K562 (cell line): ENCODE data around the gene PUSL1. TPM values are rescaled to one million over a fixed set of nuclear protein-coding genes. Genes with fewer than 3 reads are reported as not detected.

Source experiments
- CHD1 ChIP-seq: fragments of 200-600 bp; sonication (generic); IDR thresholded peaks from one replicate; pipeline ENCODE4 v1.6.1; 2012; ENCODE audit warnings: mild to moderate bottlenecking, moderate library complexity, low read length, inconsistent platforms
- COPS2 ChIP-seq: fragments of 450-650 bp; conservative IDR thresholded peaks from 2 replicates; pipeline ENCODE4 v1.6.1; 2016; ENCODE audit warnings: mild to moderate bottlenecking, moderate library complexity
- DPF2 ChIP-seq: fragments of 450-650 bp; IDR thresholded peaks from 2 replicates; pipeline ENCODE4 v1.6.1; 2016
- E2F4 ChIP-seq: sonication (generic); formaldehyde crosslinking; IDR thresholded peaks from 2 replicates; pipeline ENCODE4 v1.8.0; 2022; ENCODE audit warnings: mild to moderate bottlenecking, low read depth, missing genetic modification reagents
- FOXJ3 ChIP-seq: sonication (generic); formaldehyde crosslinking; IDR thresholded peaks from 2 replicates; pipeline ENCODE4 v1.4.0; 2020; ENCODE audit warnings: mild to moderate bottlenecking, missing genetic modification reagents
- FOXP1 ChIP-seq: sonication (generic); formaldehyde crosslinking; IDR thresholded peaks from 2 replicates; pipeline ENCODE4 v1.8.0; 2022; ENCODE audit warnings: mild to moderate bottlenecking, missing genetic modification reagents
- HOMEZ ChIP-seq: fragments of 250-450 bp; sonication (Bioruptor Pico); IDR thresholded peaks from 2 replicates; pipeline ENCODE4 v1.4.0; 2020; ENCODE audit warnings: mild to moderate bottlenecking, moderate library complexity
- MEF2A ChIP-seq: IDR thresholded peaks from 2 replicates; pipeline ENCODE4 v1.6.1; 2011; ENCODE audit warnings: low read depth, mild to moderate bottlenecking, low read length, moderate library complexity; ENCODE audit not compliant: control insufficient read depth
- MXD1 ChIP-seq: fragments of 250-450 bp; sonication (Bioruptor Pico); IDR thresholded peaks from 2 replicates; pipeline ENCODE4 v1.8.0; 2021; ENCODE audit warnings: borderline replicate concordance, mild to moderate bottlenecking, moderate library complexity; ENCODE audit not compliant: poor library complexity, severe bottlenecking
- OTX1 ChIP-seq: fragments of 450-650 bp; formaldehyde crosslinking; IDR thresholded peaks from 2 replicates; pipeline ENCODE4 v1.4.0; 2022; ENCODE audit warnings: mild to moderate bottlenecking
- POLR2G ChIP-seq: fragments of 200-400 bp; formaldehyde crosslinking; IDR thresholded peaks from 2 replicates; pipeline ENCODE4 v1.6.1; 2017; ENCODE audit warnings: low read depth, mild to moderate bottlenecking, antibody characterized with exemption, low read length, moderate library complexity
- REST ChIP-seq, 2 experiments: fragments of 450-650 bp; formaldehyde crosslinking in 1 of 2; IDR thresholded peaks; 2 replicates each; pipeline versions ENCODE4 v1.4.0 to v1.6.1; 2014 to 2020; ENCODE audit warnings: mild to moderate bottlenecking in 2 of 2, borderline replicate concordance in 1 of 2, low read depth in 1 of 2
- ZNF232 ChIP-seq: sonication (generic); formaldehyde crosslinking; IDR thresholded peaks from 2 replicates; pipeline ENCODE4 v1.8.0; 2022; ENCODE audit warnings: mild to moderate bottlenecking, missing genetic modification reagents
- ZNF79 ChIP-seq: fragments of 250-450 bp; sonication (Bioruptor Pico); IDR thresholded peaks from 2 replicates; pipeline ENCODE4 v1.4.0; 2020; ENCODE audit warnings: low read depth, mild to moderate bottlenecking, moderate library complexity
- polyA plus RNA-seq, 8 experiments: library from polyadenylated mRNA; depleted of rRNA in 4 of 8; stranded (reverse) in 5 of 8; unstranded in 3 of 8; fragments of >200 nt; fragmentation: Nextera tagmentation in 2 of 8; fragmentation: Illumina TruSeq in 1 of 8; extraction: Ambion mirVana in 2 of 8; extraction: Trizol in 1 of 8; gene quantifications; 2 replicates each; pipeline versions ENCODE4 v1.2.1 to v1.2.3, GENCODE V29; 2011 to 2014; ENCODE audit warnings: inconsistent platforms in 1 of 8, missing spikeins in 1 of 8
- total RNA-seq, 7 experiments: library from RNA; depleted of rRNA in 6 of 7; stranded (reverse); fragments of >200 nt in 6 of 7; fragmentation: Illumina TruSeq in 2 of 7; extraction: Trizol in 2 of 7; gene quantifications; 2 replicates each; pipeline versions ENCODE4 v1.2.1 to v1.2.3, GENCODE V29; 2011 to 2021; ENCODE audit warnings: low replicate concordance in 1 of 7
- TF ChIP-seq, protein P1 (sequence below): fragments of 450-650 bp; formaldehyde crosslinking; IDR thresholded peaks from 2 replicates; pipeline ENCODE4 v1.4.0; 2022; ENCODE audit warnings: missing genetic modification characterization

PUSL1 gene
- total and polyA plus RNA-seq, 9 of the 15 experiments (the other 6 are each of a cell fraction or from before 2014, with no cell fraction given) = 0.62 to 86.9 (median 13.6) TPM

- TF ChIP-seq FOXP1 (peak; percentile 58), ZNF79 (CRISPR knock-in tag) (no peak), E2F4 (CRISPR knock-in tag) (peak; percentile 11; the same call in 1 of the 2 replicates), ZNF232 (CRISPR knock-in tag) (peak; percentile 19; the same call in 1 of the 2 replicates), FOXJ3 (CRISPR knock-in tag) (no peak), REST (IDR thresholded peaks at IDR 0.05; ENCODE audit: borderline replicate concordance) (no peak), REST (CRISPR knock-in tag; IDR thresholded peaks at IDR 0.05; ENCODE audit: low read depth) (peak; percentile 66), COPS2 (no peak), MEF2A (no peak), DPF2 (no peak), MXD1 (CRISPR knock-in tag) (peak; percentile 69), HOMEZ (peak; percentile 59; the same call in 1 of the 2 replicates), POLR2G (peak; percentile 66), CHD1 (peak; percentile 79), OTX1 (CRISPR knock-in tag) (no peak)
- TF ChIP-seq, protein P1, sequence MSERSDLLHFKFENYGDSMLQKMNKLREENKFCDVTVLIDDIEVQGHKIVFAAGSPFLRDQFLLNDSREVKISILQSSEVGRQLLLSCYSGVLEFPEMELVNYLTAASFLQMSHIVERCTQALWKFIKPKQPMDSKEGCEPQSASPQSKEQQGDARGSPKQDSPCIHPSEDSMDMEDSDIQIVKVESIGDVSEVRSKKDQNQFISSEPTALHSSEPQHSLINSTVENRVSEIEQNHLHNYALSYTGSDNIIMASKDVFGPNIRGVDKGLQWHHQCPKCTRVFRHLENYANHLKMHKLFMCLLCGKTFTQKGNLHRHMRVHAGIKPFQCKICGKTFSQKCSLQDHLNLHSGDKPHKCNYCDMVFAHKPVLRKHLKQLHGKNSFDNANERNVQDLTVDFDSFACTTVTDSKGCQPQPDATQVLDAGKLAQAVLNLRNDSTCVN (CRISPR knock-in tag) = no peak
Observed at GRCh38 chr1:1308756-1309250, 406 bp downstream of the PUSL1 start (continued).
